GM23338 (cell line): ENCODE results near the gene IL20. TPM values are rescaled to one million over a fixed set of nuclear protein-coding genes. Genes with fewer than 3 reads are reported as not detected.

Experiments
- ATAC-seq: fragments of 200-7000 bp; cut with Tn5 transposase; 3 replicates; pipeline ENCODE4 v1.9.1; 2020
- DNase-seq: peaks from one replicate; pipeline ENCODE4 v3.0.0-alpha.2; 2015; ENCODE audit warnings: low spot score
- H2AFZ ChIP-seq: fragments of 200-600 bp; sonication (generic); 2 replicates; pipeline ENCODE4 v1.8.0; 2016; ENCODE audit warnings: antibody characterized with exemption, mild to moderate bottlenecking, moderate library complexity
- H3F3A ChIP-seq: fragments of 200-600 bp; sonication (generic); replicated peaks from 2 replicates; pipeline ENCODE4 v1.8.0; 2017; ENCODE audit warnings: antibody characterized with exemption, mixed run types, low read depth
- H3K27ac ChIP-seq: fragments of 200-600 bp; sonication (generic); 2 replicates; pipeline ENCODE4 v1.6.1; 2016; ENCODE audit warnings: low read depth
- H3K27me3 ChIP-seq: fragments of 200-600 bp; sonication (generic); 2 replicates; pipeline ENCODE4 v1.8.0; 2016; ENCODE audit warnings: mild to moderate bottlenecking, mixed run types, moderate library complexity; ENCODE audit not compliant: insufficient read depth
- H3K36me3 ChIP-seq: fragments of 200-600 bp; sonication (generic); 2 replicates; pipeline ENCODE4 v1.8.0; 2016; ENCODE audit warnings: mild to moderate bottlenecking; ENCODE audit not compliant: insufficient read depth
- H3K4me1 ChIP-seq: fragments of 200-600 bp; sonication (generic); 2 replicates; pipeline ENCODE4 v1.8.0; 2016; ENCODE audit warnings: mild to moderate bottlenecking, moderate library complexity; ENCODE audit not compliant: insufficient read depth
- H3K4me2 ChIP-seq: fragments of 200-600 bp; sonication (generic); 2 replicates; pipeline ENCODE4 v1.7.1; 2017; ENCODE audit warnings: mixed run types
- H3K4me3 ChIP-seq: fragments of 200-600 bp; sonication (generic); 2 replicates; pipeline ENCODE4 v1.6.1; 2016; ENCODE audit warnings: mixed run types
- H3K79me2 ChIP-seq: fragments of 200-600 bp; sonication (generic); replicated peaks from 2 replicates; pipeline ENCODE4 v1.8.0; 2017; ENCODE audit warnings: mild to moderate bottlenecking; ENCODE audit not compliant: insufficient read depth
- H3K9me2 ChIP-seq: fragments of 200-600 bp; sonication (generic); 2 replicates; pipeline ENCODE4 v1.8.0; 2017; ENCODE audit not compliant: insufficient read depth
- H4K20me1 ChIP-seq: fragments of 200-600 bp; sonication (generic); replicated peaks from 2 replicates; pipeline ENCODE4 v1.8.0; 2017; ENCODE audit warnings: mild to moderate bottlenecking; ENCODE audit not compliant: insufficient read depth
- H3K27ac Mint-ChIP-seq: 2 replicates; pipeline ENCODE4 v1.8.0; 2020; ENCODE audit warnings: inconsistent platforms, mild to moderate bottlenecking, moderate library complexity, mixed read lengths
- H3K27me3 Mint-ChIP-seq: 3 replicates; pipeline ENCODE4 v1.8.0; 2022; ENCODE audit warnings: low read depth, mild to moderate bottlenecking, moderate library complexity, mixed read lengths, inconsistent platforms; ENCODE audit not compliant: insufficient read depth, poor library complexity
- H3K36me3 Mint-ChIP-seq: 3 replicates; pipeline ENCODE4 v1.8.0; 2021; ENCODE audit warnings: low read depth, mild to moderate bottlenecking, inconsistent platforms, moderate library complexity, mixed read lengths
- H3K4me1 Mint-ChIP-seq: 3 replicates; pipeline ENCODE4 v1.8.0; 2020; ENCODE audit warnings: mild to moderate bottlenecking, inconsistent platforms, mixed read lengths
- H3K4me3 Mint-ChIP-seq: 3 replicates; pipeline ENCODE4 v1.8.0; 2021; ENCODE audit warnings: moderate library complexity, mild to moderate bottlenecking, inconsistent platforms, mixed read lengths
- H3K9me3 Mint-ChIP-seq: 3 replicates; pipeline ENCODE4 v1.8.0; 2020; ENCODE audit warnings: moderate library complexity, mild to moderate bottlenecking, inconsistent platforms, mixed read lengths
- CREB1 ChIP-seq: fragments of 250-450 bp; sonication (Bioruptor Pico); IDR thresholded peaks from 2 replicates; pipeline ENCODE4 v1.5.0; 2020; ENCODE audit warnings: low read depth, mild to moderate bottlenecking, moderate library complexity
- EZH2phosphoT487 ChIP-seq: fragments of 200-600 bp; sonication (generic); IDR thresholded peaks from one replicate; pipeline ENCODE4 v1.8.1; 2018; ENCODE audit warnings: antibody characterized with exemption; ENCODE audit not compliant: unreplicated experiment
- JUNB ChIP-seq: IDR thresholded peaks from one replicate; pipeline ENCODE4 v1.6.1; 2016; ENCODE audit warnings: antibody characterized with exemption; ENCODE audit not compliant: unreplicated experiment
- NANOG ChIP-seq: IDR thresholded peaks from 2 replicates; pipeline ENCODE4 v1.6.1; 2016; ENCODE audit warnings: antibody characterized with exemption, borderline replicate concordance
- STAT1 ChIP-seq: IDR thresholded peaks from one replicate; pipeline ENCODE4 v1.6.1; 2016; ENCODE audit warnings: antibody characterized with exemption; ENCODE audit not compliant: unreplicated experiment
- ZNF114 ChIP-seq: fragments of 250-450 bp; sonication (Bioruptor Pico); IDR thresholded peaks from 2 replicates; pipeline ENCODE4 v1.5.0; 2020; ENCODE audit warnings: mild to moderate bottlenecking, moderate library complexity
- ZNF331 ChIP-seq: fragments of 250-450 bp; sonication (Bioruptor Pico); IDR thresholded peaks from 2 replicates; pipeline ENCODE4 v1.5.0; 2020; ENCODE audit warnings: low read depth, mild to moderate bottlenecking, moderate library complexity
- polyA plus RNA-seq: library from polyadenylated mRNA; unstranded; fragments of >200 nt; fragmentation: Nextera tagmentation; extraction: Ambion mirVana; gene quantifications from 2 replicates; pipeline ENCODE4 v1.2.1, GENCODE V29; 2016
- total RNA-seq: library from RNA; depleted of rRNA; stranded (reverse); fragments of >200 nt; shearing (Covaris generic); gene quantifications from 2 replicates; pipeline ENCODE4 v1.2.3, GENCODE V29; 2014
- TF ChIP-seq, protein P1 (sequence below), 2 experiments: fragments of 200-600 bp in 1 of 2; sonication (generic) in 1 of 2; conservative IDR thresholded peaks; 2 replicates each; pipeline versions ENCODE4 v1.5.1 to v1.6.1; 2016 to 2017; ENCODE audit warnings: antibody characterized with exemption in 2 of 2, low read depth in 2 of 2, mild to moderate bottlenecking in 2 of 2, moderate library complexity in 1 of 2
- TF ChIP-seq, protein P2 (sequence below): IDR thresholded peaks from 2 replicates; pipeline ENCODE4 v1.6.1; 2016; ENCODE audit warnings: antibody characterized with exemption
- TF ChIP-seq, protein P3 (sequence below): fragments of 250-450 bp; sonication (Bioruptor Pico); IDR thresholded peaks from 2 replicates; pipeline ENCODE4 v1.5.0; 2020; ENCODE audit warnings: mild to moderate bottlenecking, moderate library complexity
- TF ChIP-seq, protein P4 (sequence below): IDR thresholded peaks from one replicate; pipeline ENCODE4 v1.6.1; 2018; ENCODE audit warnings: antibody characterized with exemption; ENCODE audit not compliant: unreplicated experiment

The IL20 gene
- total and polyA plus RNA-seq, 2 experiments from 2014 or later, result not detected

DNA sequence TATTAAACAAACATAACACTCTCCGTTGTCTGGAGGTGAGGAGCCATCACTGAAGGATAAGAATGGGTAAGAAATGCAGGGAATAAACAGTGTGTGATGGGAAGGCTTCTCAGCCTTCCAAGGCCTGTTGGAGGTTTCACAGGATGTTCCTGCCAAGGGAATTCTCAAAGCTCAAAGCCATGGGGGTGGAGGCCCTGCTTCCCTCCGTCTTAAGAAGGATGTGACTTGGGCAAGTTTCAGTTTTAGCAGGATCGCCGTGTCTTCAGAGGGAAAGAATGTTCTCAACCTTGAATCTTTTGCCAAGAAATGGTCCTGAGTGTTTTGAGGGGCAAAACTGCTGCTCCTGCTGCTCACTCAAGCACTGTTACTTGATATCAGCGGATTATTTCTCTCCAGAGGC lies 41.7 kb upstream of the IL20 start (continued):
- TF ChIP-seq, protein P1, sequence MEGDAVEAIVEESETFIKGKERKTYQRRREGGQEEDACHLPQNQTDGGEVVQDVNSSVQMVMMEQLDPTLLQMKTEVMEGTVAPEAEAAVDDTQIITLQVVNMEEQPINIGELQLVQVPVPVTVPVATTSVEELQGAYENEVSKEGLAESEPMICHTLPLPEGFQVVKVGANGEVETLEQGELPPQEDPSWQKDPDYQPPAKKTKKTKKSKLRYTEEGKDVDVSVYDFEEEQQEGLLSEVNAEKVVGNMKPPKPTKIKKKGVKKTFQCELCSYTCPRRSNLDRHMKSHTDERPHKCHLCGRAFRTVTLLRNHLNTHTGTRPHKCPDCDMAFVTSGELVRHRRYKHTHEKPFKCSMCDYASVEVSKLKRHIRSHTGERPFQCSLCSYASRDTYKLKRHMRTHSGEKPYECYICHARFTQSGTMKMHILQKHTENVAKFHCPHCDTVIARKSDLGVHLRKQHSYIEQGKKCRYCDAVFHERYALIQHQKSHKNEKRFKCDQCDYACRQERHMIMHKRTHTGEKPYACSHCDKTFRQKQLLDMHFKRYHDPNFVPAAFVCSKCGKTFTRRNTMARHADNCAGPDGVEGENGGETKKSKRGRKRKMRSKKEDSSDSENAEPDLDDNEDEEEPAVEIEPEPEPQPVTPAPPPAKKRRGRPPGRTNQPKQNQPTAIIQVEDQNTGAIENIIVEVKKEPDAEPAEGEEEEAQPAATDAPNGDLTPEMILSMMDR (conservative IDR thresholded peaks at IDR 0.05; ENCODE audit: low read depth in 2 of 2), result no peak
- TF ChIP-seq NANOG (no peak), EZH2phosphoT487 (no peak), CREB1 (CRISPR knock-in tag) (no peak), ZNF114 (no peak), ZNF331 (CRISPR knock-in tag) (no peak)

DNA sequence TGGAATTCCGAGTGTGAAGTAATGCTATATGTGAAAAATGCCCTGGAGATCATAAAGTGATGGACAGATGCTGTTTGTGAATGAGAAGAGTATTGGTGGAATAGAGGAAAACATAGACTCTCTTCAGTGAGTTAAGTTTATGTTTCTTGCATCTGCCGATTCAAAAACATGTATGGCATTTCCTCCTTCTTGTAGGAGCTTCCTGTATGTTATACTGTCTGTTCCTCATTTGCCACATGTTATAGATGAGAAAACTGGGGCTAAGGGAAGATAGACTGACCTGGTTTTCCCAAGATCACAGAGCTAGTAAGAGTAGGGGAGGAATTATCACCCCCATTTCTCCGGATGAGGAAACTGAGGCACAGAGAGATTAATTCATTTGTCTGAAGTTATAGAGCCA lies 41.1 kb upstream of the IL20 start:
- ATAC-seq, result no peak
- Mint-ChIP-seq H3K4me1 (peaks cover 10% of the 10 kb centered on the region; the same call in 2 of the 3 replicates), H3K27me3 (no peaks in the 10 kb centered on the region), H3K36me3 (no peaks in the 10 kb centered on the region), H3K9me3 (no peaks in the 10 kb centered on the region), H3K4me3 (no peak overlapping the region), H3K27ac (no peak overlapping the region)
- no peak overlapping the region for H3K4me2 ChIP-seq
- no peaks in the 10 kb centered on the region; the same call in 1 of the 2 replicates for H3K4me1 ChIP-seq
- no peak for DNase-seq
- no peaks in the 10 kb centered on the region for H3K27me3 ChIP-seq
- no peaks in the 10 kb centered on the region for H3K36me3 ChIP-seq
- no peaks in the 10 kb centered on the region for H3K79me2 ChIP-seq
- no peaks in the 10 kb centered on the region for H3K9me2 ChIP-seq
- no peaks in the 10 kb centered on the region for H3F3A ChIP-seq
- no peak overlapping the region for H3K4me3 ChIP-seq
- H4K20me1 ChIP-seq, result no peaks in the 10 kb centered on the region
- H2AFZ ChIP-seq, result no peak overlapping the region
- H3K27ac ChIP-seq, result no peak overlapping the region
- TF ChIP-seq, protein P2, sequence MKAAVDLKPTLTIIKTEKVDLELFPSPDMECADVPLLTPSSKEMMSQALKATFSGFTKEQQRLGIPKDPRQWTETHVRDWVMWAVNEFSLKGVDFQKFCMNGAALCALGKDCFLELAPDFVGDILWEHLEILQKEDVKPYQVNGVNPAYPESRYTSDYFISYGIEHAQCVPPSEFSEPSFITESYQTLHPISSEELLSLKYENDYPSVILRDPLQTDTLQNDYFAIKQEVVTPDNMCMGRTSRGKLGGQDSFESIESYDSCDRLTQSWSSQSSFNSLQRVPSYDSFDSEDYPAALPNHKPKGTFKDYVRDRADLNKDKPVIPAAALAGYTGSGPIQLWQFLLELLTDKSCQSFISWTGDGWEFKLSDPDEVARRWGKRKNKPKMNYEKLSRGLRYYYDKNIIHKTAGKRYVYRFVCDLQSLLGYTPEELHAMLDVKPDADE, result no peak
- TF ChIP-seq, protein P3, sequence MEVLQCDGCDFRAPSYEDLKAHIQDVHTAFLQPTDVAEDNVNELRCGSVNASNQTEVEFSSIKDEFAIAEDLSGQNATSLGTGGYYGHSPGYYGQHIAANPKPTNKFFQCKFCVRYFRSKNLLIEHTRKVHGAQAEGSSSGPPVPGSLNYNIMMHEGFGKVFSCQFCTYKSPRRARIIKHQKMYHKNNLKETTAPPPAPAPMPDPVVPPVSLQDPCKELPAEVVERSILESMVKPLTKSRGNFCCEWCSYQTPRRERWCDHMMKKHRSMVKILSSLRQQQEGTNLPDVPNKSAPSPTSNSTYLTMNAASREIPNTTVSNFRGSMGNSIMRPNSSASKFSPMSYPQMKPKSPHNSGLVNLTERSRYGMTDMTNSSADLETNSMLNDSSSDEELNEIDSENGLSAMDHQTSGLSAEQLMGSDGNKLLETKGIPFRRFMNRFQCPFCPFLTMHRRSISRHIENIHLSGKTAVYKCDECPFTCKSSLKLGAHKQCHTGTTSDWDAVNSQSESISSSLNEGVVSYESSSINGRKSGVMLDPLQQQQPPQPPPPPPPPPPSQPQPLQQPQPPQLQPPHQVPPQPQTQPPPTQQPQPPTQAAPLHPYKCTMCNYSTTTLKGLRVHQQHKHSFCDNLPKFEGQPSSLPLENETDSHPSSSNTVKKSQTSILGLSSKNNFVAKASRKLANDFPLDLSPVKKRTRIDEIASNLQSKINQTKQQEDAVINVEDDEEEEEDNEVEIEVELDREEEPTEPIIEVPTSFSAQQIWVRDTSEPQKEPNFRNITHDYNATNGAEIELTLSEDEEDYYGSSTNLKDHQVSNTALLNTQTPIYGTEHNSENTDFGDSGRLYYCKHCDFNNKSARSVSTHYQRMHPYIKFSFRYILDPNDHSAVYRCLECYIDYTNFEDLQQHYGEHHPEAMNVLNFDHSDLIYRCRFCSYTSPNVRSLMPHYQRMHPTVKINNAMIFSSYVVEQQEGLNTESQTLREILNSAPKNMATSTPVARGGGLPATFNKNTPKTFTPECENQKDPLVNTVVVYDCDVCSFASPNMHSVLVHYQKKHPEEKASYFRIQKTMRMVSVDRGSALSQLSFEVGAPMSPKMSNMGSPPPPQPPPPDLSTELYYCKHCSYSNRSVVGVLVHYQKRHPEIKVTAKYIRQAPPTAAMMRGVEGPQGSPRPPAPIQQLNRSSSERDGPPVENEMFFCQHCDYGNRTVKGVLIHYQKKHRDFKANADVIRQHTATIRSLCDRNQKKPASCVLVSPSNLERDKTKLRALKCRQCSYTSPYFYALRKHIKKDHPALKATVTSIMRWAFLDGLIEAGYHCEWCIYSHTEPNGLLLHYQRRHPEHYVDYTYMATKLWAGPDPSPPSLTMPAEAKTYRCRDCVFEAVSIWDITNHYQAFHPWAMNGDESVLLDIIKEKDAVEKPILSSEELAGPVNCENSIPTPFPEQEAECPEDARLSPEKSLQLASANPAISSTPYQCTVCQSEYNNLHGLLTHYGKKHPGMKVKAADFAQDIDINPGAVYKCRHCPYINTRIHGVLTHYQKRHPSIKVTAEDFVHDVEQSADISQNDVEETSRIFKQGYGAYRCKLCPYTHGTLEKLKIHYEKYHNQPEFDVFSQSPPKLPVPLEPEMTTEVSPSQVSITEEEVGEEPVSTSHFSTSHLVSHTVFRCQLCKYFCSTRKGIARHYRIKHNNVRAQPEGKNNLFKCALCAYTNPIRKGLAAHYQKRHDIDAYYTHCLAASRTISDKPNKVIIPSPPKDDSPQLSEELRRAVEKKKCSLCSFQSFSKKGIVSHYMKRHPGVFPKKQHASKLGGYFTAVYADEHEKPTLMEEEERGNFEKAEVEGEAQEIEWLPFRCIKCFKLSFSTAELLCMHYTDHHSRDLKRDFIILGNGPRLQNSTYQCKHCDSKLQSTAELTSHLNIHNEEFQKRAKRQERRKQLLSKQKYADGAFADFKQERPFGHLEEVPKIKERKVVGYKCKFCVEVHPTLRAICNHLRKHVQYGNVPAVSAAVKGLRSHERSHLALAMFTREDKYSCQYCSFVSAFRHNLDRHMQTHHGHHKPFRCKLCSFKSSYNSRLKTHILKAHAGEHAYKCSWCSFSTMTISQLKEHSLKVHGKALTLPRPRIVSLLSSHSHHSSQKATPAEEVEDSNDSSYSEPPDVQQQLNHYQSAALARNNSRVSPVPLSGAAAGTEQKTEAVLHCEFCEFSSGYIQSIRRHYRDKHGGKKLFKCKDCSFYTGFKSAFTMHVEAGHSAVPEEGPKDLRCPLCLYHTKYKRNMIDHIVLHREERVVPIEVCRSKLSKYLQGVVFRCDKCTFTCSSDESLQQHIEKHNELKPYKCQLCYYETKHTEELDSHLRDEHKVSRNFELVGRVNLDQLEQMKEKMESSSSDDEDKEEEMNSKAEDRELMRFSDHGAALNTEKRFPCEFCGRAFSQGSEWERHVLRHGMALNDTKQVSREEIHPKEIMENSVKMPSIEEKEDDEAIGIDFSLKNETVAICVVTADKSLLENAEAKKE (CRISPR knock-in tag), result no peak
- no peak for TF ChIP-seq JUNB
- TF ChIP-seq, protein P4, sequence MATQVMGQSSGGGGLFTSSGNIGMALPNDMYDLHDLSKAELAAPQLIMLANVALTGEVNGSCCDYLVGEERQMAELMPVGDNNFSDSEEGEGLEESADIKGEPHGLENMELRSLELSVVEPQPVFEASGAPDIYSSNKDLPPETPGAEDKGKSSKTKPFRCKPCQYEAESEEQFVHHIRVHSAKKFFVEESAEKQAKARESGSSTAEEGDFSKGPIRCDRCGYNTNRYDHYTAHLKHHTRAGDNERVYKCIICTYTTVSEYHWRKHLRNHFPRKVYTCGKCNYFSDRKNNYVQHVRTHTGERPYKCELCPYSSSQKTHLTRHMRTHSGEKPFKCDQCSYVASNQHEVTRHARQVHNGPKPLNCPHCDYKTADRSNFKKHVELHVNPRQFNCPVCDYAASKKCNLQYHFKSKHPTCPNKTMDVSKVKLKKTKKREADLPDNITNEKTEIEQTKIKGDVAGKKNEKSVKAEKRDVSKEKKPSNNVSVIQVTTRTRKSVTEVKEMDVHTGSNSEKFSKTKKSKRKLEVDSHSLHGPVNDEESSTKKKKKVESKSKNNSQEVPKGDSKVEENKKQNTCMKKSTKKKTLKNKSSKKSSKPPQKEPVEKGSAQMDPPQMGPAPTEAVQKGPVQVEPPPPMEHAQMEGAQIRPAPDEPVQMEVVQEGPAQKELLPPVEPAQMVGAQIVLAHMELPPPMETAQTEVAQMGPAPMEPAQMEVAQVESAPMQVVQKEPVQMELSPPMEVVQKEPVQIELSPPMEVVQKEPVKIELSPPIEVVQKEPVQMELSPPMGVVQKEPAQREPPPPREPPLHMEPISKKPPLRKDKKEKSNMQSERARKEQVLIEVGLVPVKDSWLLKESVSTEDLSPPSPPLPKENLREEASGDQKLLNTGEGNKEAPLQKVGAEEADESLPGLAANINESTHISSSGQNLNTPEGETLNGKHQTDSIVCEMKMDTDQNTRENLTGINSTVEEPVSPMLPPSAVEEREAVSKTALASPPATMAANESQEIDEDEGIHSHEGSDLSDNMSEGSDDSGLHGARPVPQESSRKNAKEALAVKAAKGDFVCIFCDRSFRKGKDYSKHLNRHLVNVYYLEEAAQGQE, result no peak
- TF ChIP-seq, protein P1 (conservative IDR thresholded peaks at IDR 0.05; ENCODE audit: low read depth in 2 of 2), result no peak
- no peak for TF ChIP-seq STAT1
- no peak for TF ChIP-seq EZH2phosphoT487
